ENCODE results near the gene STPG3. TPM values are rescaled to one million over a fixed set of nuclear protein-coding genes. Genes with fewer than 3 reads are reported as not detected.
"Not testable (repeated sequence)": the region's sequence is repeated elsewhere in the genome, so short reads cannot be mapped to it uniquely, and the experiment has no call there.

Gene STPG3
- total RNA-seq, 1 donor from 2014 or later, result not detected

DNA sequence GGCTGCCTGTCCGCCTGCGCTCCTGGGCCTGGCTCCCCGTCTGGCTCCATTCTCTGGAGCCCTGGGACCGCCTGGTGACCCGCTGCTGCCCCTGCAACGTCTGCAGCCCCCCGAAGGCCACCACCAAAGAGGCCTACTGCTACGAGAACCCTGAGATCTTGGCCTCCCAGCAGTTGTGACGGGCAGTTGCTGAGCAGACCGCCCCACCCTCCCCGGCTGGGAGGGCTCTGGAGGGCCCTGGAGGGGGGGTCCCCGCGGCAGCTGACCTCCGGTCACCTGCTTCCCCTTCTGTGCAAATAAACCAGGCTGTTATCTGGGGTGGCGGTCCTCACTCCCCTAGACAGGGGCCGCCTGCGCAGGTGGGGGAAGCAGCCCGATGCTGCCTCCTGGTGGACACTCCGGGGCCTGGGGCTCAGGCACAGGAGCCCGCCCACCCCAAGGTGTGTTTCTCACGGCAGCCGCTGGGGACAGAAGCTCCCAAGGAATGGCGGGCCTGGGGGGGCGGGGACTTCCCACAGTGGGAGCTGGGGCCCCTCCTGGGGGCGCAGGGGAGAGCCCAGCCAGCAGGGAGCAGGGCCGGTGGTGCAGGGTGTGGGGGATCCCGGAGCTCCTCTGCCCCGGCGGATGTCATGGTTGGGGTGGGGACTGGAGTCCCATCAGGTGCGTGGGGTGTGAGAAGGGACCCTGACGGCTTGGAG, 14.7 kb upstream of the STPG3 start:
- H3K9me3 Mint-ChIP-seq (ENCODE audit: low read depth), result no peaks in the 10 kb centered on the region
- no peaks in the 10 kb centered on the region for H3K36me3 Mint-ChIP-seq (ENCODE audit: insufficient read depth)
- H3K4me1 Mint-ChIP-seq (ENCODE audit: low read depth), result peaks cover 17% of the 10 kb centered on the region
- DNase-seq (ENCODE audit: low spot score, unreplicated experiment), result peak; percentile 95
- TF ChIP-seq, protein P1, sequence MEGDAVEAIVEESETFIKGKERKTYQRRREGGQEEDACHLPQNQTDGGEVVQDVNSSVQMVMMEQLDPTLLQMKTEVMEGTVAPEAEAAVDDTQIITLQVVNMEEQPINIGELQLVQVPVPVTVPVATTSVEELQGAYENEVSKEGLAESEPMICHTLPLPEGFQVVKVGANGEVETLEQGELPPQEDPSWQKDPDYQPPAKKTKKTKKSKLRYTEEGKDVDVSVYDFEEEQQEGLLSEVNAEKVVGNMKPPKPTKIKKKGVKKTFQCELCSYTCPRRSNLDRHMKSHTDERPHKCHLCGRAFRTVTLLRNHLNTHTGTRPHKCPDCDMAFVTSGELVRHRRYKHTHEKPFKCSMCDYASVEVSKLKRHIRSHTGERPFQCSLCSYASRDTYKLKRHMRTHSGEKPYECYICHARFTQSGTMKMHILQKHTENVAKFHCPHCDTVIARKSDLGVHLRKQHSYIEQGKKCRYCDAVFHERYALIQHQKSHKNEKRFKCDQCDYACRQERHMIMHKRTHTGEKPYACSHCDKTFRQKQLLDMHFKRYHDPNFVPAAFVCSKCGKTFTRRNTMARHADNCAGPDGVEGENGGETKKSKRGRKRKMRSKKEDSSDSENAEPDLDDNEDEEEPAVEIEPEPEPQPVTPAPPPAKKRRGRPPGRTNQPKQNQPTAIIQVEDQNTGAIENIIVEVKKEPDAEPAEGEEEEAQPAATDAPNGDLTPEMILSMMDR (IDR thresholded peaks at IDR 0.05; ENCODE audit: unreplicated experiment), result peak; percentile 99
- peak overlapping the region; percentile 46 for H3K4me3 Mint-ChIP-seq (ENCODE audit: low read depth)
- no peaks in the 10 kb centered on the region for H3K27me3 Mint-ChIP-seq
- H3K27ac Mint-ChIP-seq, result peak overlapping the region; percentile 79

DNA sequence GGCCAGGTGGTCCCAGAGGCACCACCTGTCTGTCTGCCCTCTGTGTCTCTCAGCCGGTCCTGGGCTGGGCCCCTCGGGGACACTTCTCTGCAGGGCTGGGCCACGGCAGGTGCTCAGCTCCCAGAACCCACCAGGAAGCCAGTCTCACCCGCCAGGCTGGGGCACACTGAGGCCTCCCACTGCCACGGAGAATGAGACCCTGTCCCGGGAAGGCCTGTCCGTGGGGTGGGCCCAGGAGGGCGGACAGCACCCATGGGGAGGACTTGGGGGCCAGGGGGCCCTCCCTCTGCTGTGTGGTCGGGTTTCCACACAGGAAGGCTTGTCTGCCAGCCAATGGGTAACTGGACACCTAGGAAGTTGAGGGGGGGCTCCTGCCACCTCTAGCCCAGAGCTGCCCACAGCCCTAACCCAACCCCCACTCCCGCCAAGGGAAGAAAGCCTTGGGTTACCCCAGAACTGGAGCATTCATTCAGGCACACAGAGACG, 14.1 kb upstream of the STPG3 start:
- DNase-seq (ENCODE audit: low spot score, unreplicated experiment), result no peak
- H3K9me3 Mint-ChIP-seq (ENCODE audit: low read depth), result no peaks in the 10 kb centered on the region
- no peak overlapping the region for H3K27ac Mint-ChIP-seq
- no peak overlapping the region for H3K4me3 Mint-ChIP-seq (ENCODE audit: low read depth)
- H3K36me3 Mint-ChIP-seq (ENCODE audit: insufficient read depth), result no peaks in the 10 kb centered on the region
- TF ChIP-seq, protein P1 (IDR thresholded peaks at IDR 0.05; ENCODE audit: unreplicated experiment), result no peak
- no peaks in the 10 kb centered on the region for H3K27me3 Mint-ChIP-seq
- H3K4me1 Mint-ChIP-seq (ENCODE audit: low read depth), result peaks cover 17% of the 10 kb centered on the region

DNA sequence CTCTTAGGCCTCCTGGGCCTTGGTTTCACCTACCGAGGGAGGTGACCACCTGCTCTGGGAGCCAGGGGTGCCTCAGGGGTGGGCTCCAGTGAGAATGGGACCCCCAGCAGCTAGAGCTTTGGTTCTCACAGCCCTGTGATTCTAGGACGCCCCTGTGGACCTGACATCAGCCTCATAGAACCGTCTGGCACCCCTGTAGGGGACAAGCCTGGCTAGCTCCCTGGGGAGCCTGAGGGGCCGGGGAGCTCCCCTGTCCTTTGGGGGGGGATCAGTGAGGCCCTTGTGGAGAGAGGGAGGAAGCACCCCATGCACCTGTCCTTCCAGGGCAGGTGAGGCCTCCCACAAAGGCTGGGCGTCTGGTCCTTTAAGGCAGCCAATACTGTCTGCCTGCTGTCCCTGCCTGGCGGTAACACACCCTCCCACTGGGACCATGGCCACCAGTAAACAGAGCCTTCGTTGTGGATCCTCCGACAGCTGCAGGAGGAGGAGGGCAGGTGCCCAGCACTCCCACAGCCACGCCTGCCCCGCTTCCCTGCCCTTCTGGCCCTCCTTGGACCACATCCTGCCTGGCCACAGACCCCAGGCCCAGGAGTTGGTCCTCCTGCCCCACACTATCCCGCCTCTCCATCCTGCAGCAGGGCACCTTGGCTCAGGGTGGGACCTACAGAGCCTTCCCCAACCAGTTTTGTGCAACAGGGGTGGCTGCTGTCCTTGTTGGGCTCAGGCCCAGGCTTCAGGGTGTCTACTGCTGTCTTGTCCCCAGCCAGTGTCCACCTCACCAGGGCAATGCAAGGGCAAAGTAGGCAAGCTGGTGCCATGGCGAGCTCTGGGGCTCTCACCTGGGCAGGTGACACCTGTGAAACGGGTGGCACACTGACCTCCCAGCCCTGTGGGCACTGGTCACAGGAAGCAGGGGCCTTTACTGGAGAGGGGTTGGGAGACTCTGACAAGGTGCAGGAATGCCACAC, 13.0 kb upstream of the STPG3 start:
- peaks cover 27% of the 10 kb centered on the region for H3K4me1 Mint-ChIP-seq (ENCODE audit: low read depth)
- peak overlapping the region; percentile 7 for H3K4me3 Mint-ChIP-seq (ENCODE audit: low read depth)
- H3K27me3 Mint-ChIP-seq, result no peaks in the 10 kb centered on the region
- TF ChIP-seq, protein P1 (IDR thresholded peaks at IDR 0.05; ENCODE audit: unreplicated experiment), result no peak
- no peaks in the 10 kb centered on the region for H3K9me3 Mint-ChIP-seq (ENCODE audit: low read depth)
- H3K36me3 Mint-ChIP-seq (ENCODE audit: insufficient read depth), result peaks cover 8% of the 10 kb centered on the region
- no peak for DNase-seq (ENCODE audit: low spot score, unreplicated experiment)
- no peak overlapping the region for H3K27ac Mint-ChIP-seq

DNA sequence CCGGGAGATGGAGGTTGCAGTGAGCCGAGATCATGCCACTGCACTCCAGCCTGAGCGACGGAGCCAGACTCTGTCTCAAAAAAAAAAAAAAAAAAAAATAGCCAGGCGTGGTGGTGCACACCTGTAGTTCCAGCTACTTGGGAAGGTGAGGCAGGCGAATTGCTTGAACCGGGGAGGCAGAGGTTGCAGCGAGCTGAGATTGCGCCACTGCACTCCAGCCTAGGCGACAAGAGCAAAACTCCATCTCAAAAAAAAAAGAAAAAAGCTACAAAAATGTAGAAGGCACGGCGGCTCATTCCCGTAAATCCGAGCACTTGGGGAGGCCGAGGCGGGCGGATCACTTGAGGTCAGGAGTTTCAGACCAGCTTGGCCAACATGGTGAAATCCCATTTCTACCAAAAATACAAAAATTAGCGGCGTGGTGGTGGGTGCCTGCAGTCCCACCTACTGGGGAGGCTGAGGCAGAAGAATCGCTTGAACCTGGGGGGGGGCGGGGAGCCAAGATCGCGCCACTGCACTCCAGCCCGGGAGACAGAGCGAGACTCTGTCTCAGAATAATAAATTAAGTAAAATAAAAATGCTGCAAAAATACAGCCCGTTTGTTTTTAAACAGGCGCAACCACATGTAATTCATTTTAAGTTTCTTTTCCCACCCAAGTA, 11.4 kb upstream of the STPG3 start:
- Mint-ChIP-seq H3K4me1 (ENCODE audit: low read depth) (peaks cover 29% of the 10 kb centered on the region), H3K4me3 (ENCODE audit: low read depth) (peak overlapping the region; percentile 74), H3K27ac (peak overlapping the region; percentile 92)
- DNase-seq (ENCODE audit: low spot score, unreplicated experiment); H3K27me3 Mint-ChIP-seq; H3K9me3 Mint-ChIP-seq (ENCODE audit: low read depth); H3K36me3 Mint-ChIP-seq (ENCODE audit: insufficient read depth): not testable (repeated sequence)

DNA sequence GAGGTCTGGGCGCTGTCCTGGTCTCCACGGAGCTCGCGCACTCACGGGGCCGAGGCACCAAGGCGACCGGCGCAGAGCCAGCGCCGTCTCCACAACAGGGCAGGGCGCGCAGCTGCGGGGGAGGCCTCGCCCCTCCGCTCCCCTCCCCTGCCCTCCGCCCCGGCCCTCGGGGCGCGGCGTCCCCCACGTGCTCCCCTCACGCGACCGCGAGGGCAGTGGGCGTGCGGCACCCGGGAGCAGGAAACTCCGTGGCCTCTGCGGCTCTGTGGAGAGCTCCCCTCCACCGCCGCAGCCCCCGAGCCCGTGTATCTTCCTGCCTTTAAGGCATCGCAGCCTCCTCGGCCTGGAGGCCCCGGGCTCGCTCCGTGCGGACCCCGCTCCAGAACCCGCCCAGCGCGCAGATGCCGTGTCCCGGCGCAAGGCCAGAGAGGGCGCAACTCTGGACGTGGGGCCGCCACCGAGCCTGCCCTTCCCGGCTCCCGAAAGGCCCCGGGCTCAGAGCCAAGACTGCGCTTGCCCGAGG, 10.7 kb upstream of the STPG3 start:
- H3K4me1 Mint-ChIP-seq (ENCODE audit: low read depth), result peaks cover 25% of the 10 kb centered on the region
- TF ChIP-seq, protein P1 (IDR thresholded peaks at IDR 0.05; ENCODE audit: unreplicated experiment), result peak; percentile 22
- H3K9me3 Mint-ChIP-seq (ENCODE audit: low read depth), result no peaks in the 10 kb centered on the region
- H3K4me3 Mint-ChIP-seq (ENCODE audit: low read depth), result peak overlapping the region; percentile 74
- H3K27me3 Mint-ChIP-seq, result peaks cover 2% of the 10 kb centered on the region
- peaks cover 10% of the 10 kb centered on the region for H3K36me3 Mint-ChIP-seq (ENCODE audit: insufficient read depth)
- DNase-seq (ENCODE audit: low spot score, unreplicated experiment), result no peak
- peak overlapping the region; percentile 92 for H3K27ac Mint-ChIP-seq

All from progenitor cell of endocrine pancreas (in vitro differentiated cells).